ENCODE results near the gene DAAM2.

The DAAM2 gene

DNA sequence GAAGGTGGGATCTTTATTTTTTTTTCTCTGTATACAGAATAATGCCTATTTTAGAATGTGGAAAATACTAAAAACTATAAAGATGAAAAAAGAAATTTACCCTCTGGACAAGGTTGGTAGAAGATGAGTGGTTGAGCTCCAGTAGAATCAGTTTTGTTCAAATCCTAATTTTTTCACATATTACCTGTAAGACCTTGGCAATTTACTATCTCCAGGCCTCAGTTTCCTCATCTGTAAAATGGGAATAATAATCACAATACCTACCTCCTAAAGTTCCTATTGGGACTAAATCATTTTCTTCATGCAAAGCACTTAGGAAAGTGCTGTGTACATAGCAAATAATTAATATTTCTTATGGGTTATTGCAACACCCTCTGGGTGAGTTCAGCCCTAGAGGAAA lies 28.4 kb downstream of the DAAM2 start:
- no peak for FAIRE-seq

DNA sequence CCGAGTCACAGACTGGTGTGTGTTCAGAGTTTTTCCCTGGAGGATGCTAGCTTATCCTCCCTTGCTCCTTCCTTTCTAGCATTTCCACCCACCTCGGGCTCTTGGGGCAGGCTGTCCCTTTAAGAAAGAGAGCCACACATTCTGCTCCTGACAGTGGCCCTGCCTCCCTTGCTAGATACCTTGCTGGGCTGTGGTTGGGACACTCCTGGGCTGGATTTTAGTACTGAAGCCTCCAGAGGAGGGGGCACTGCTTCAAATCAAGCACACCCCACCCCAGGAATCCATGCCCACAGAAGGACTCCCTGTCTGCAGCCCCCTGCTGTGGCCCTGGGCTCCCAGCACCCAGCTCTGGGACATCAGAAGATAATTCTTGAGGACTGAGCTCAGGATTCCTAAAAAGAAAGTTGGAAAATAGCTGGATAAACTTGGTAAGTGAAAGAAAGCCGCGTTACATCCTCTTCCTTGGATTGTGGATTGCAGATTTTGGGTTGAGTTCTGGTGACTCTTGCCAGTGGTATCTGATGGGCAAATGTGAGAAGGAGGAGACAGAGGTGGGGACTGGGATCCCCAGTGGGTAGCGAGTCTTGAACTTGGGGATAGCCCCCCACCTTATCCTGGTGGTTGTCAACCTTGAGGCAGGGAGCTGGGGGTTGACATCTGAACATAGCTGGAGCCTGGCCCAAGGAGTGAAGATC lies 29.0 kb downstream of the DAAM2 start:
- no peak for FAIRE-seq

DNA sequence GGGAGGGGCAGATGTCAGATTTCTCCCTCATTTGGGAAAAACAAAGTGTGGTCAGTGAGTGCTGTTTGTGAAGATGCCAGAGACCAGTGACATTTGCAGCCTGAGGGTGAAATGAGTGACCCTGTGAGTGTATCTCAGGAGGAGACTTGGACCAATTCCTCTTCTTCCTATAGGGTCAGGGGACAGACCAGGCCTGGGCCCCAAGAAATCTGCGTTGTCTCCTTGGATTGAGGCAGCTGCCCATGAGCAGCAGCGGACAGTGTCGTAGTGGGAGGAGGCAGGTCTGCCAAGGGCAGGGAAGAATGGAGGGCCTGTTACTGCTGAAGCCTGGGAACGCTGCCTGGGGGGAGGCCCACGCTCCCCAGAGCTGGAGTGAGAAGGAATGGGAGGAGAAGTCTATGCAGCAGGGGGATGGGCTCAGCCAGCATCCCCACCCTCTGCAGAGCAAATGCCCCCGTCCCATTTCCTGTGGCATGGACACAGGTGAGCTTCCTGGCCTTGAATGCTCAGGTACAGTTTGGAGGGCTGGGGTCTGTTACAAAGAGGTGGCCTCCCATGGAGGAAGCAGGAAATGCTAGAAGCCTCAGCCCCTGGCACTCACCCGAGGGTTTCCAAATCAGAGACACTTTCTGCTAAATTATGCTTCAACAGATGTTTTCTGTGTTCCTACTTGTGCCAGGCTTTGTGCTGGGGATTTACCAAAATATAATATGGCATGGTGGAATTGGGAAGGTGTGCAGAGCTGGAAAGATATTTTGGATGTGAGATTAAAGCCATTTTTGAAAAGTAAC lies 29.8 kb downstream of the DAAM2 start:
- no peak for FAIRE-seq

DNA sequence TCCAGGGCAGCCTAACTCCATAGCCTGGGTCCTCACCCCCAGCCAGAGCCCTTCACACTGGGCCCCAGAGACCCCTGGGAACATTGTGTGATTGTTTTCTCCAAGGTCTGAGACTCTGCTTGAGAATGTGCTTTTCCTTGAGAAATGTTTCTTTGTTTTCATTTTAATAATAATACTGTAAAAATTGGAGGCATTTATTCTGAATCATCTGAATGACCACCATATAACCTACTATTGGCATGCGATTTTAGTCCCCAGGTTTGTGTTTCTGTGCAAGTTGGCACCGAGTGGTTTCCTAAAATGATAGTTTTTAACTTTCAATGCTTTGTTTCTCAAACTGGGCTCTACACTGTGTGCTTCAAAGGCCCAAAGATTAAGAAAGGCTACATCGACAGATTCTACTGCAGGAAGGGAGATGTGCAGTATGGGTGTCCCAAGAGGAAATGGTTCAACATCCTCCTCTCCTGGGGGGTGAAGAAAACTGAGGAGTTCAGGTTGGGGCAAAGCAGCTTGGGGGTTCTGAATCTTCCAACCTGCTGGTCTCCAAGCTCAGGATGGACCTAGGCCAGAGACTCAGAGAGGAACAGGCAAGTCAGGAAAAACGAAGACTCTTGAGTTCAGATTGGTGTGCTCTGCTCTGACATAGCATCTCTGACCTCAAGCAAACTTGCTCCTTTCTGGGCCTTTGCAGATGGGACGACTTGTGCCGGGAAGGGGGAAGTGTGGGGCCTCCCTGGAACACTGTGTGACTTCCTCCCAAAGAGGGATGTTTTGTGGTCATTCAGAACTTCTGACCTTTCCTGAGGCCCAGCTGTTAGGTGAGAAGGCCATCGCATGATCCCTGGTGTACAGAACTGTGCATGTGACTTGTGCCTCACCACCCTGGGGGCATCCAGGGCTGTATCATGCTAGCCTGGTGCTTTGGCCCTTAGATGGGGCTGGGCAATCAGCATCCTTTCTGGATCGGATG lies 31.0 kb downstream of the DAAM2 start:
- FAIRE-seq = no peak

DNA sequence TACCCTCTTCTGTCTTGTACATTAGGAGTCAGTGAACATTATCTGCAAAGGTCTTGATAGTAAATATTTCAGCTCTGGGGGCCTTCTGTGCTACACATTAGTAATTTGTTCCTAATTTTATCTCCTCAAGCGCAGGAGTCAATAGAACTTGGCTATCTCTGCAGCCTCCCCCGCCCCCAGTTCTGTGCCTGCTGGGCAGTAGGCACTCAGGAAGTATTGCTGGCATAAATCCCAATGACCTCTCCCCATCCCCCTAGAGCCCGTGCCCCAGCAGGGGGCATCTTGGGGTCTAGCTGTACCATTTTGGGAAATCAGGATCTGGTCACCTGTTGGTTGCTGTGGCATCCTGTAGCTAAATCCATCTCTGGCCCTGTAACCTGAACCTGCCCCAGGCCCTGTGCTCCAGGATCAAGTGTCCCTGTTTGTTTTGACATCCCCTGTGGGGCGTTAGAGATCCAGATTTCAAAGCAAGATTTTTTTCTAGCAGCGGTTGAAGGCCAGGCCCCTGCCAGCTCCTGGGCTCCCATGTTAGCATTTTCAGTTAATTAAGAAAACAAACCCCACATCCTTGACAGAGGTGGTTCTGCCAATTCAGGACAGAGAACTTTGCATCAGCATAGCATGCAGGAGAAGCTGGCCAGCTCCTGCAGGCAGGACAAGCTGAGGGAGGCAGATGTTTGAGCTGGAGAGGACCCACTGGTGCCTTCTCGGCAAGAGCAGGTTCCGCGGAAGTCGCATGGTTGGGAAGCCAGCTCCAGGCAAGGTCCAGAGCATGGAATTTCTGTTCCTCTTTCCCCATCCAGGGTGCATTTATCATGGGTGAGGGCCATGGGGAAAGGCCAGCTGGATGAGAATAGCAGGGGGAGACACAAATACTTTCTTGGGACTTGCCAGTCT lies 32.1 kb downstream of the DAAM2 start:
- no peak for FAIRE-seq

DNA sequence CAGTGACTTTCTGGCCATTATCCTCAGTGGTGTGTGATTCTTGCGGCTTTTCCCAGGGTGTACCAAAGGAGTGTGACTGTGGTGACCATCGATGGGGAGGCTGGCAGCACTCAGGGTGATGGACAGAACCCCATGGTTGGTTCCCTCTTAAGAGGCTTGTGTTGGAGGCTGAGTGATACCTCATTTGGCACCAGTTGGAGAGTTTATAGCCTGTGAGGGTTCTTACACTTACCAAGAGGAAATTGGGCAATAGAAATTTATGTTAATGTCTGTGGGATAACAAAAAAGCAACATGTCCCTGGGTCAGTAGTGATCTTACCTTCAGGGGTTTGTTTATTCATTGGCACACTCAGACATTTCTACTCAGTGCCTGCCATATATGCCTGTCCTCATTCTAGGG lies 37.2 kb downstream of the DAAM2 start:
- no peak for FAIRE-seq

DNA sequence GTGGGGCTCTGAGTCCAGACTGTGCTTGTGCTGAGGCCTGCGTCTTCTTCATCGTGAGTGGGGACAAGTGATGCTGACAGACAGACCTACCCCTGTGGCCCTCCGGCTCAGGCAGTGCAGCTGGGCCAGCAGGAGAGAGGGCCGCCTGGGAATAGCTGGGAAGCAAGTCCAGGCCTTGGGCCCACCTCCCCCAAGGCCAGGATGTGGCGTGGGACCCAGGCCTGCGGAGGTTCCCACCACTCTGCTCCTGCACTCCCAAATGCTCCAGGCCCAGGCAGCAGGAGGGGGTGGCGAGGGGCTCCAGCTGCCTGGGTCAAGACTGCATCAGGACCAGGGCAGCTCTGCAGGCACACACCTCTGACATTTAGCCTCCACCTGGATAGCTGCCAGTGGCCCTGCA lies 38.3 kb downstream of the DAAM2 start:
- no peak for FAIRE-seq

DNA sequence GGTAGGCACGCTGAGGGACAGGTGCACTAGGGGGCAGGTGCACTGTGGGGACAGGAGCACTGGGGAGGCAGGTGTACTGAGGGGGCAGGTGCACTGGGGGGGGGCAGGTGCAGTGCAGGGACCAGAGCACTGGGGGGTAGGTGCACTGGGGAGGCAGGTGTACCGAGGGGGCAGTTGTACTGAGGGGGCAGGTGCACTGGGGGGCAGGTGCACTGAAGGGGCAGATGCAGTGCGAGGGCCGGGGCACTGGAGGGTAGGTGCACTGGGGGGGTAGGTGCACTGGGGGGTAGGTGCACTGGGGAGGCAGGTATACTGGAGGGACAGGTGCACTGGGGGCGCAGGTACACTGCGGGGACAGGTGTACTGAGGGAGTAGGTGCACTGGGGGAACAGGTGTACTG lies 39.5 kb downstream of the DAAM2 start:
- no peak for FAIRE-seq

DNA sequence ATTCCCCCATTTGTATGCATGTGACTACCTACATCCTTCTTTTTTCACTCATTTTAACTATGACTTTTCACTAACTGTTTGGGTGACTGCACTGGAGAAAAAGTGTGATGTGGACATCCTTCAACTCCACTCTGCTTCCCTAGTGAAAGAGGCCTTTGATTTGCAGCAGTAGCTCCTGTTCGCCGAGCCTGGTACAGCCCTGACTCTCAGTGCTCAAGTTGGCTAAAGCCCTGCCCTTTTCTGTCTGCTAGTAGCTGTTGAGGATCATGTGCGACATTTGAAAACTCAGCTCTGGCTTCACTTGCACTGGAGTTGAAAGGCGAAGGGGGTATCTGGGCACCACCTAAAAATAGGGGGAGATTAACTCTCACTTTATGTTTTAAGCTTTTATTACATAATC lies 42.1 kb downstream of the DAAM2 start:
- FAIRE-seq = no peak

DNA sequence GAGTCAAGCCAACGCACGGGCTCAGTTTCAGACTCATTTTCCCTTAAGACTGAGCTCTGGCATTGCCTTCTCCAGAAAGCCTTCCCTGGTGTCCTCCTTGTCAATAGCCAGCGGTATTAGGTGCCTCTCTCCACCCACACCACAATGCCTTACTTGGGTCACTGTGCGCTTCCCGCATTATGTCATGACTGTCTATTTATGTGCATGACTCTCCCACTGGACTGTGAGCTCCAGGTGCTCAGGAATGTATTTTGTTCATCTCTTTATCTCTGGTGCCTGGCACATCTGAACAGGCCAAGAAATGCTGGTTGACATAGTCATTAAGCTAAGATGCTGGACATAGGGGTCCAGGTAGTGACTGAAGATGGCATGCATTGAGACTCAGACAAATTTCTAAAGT lies 42.7 kb downstream of the DAAM2 start:
- no peak for FAIRE-seq

DNA sequence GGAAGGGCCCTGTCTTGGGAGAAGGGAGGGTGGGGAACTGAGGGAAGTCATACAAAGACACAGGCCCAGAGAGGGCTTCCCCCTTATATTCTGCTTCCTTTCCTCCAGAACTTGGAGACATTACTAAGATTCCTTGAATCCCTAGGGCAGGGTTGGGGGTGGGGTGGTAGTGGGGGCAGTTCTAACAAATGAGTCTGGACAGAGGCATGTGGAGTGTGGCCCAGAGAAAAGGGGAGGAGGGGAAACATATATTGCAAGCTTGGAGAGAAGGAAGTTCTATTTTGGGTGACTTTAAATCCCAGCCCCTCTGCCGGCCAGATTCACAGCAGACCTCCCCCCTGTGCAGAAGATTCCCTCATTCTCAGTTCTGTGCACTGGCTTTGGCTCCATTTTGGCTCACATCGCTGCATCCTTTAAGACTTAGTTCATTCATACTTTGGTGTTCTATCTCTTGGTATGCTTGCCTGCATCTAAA lies 43.7 kb downstream of the DAAM2 start:
- no peak for FAIRE-seq

DNA sequence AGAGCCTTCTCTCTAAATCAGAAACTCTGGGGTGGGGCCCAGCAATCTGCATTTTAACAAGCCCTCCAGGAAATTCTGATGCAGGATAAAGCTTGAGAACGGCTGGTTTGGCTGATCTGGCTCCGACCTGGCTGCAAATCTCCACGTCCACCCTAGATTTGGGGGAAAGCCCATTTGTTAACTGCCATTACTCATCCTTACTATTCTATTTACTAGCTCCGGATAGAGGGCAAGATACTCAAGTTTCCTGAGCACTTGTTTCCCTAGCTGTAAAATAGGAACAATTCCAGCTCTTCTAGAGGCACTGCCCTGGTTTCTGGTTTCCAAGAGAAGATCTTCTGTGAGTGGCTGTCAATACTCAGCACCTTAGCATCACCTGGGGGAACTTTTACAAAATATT lies 44.4 kb downstream of the DAAM2 start:
- FAIRE-seq = no peak

DNA sequence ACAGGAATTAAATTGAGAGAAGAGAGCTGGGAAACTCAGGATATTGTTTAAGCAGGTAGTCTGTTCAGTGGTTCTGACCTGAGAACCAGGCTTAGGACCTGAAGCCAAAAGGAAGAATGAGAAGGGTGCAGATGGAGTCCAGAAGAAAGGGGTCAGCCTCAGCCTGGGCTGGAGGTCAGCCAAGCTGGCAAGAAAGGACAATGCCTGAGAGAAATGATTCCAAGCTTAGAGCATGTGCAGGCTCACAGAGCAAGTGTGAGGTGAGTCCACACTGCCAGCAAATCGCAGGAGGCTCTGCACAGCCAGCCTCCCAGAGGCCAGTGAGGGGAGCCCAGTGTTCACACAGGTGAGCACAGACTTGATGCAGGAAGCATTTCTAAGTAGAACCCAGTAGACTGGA lies 47.3 kb downstream of the DAAM2 start:
- no peak for FAIRE-seq

DNA sequence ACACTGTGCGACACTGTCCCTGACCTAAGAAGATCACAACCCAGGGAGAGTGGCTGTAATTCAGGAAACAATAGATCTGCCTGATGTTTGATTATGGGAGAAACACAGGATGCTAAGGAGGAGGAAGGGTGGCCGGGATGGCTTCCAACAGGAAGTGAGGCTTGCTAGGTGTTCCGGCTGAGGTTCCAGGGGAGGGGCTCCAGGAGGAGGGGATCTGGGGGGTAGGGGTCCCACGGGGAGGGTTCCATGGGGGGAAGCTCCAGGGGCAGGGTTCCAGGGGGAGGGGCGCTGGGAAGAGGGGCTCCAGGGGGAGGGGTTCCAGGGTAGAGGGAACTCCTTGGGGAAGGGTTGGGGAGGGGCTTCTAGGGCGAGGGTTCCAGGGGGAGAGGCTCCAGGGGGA lies 48.6 kb downstream of the DAAM2 start:
- FAIRE-seq = no peak

DNA sequence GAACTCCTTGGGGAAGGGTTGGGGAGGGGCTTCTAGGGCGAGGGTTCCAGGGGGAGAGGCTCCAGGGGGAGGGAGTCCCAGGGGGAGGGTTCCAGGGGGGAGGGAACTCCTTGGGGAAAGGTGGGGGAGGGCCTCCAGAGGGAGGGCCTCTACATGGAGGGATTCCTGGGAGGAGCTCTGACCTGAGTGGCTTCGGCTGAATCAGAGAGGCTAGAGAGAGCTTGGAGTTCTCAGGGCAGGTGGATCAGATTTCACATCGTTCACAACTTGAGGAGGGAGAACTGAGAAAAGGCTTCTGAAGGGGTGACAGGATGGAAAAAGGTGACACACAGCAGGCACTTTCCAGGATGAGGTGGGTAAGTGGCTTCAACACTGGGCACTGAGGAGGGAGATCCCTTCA lies 49.1 kb downstream of the DAAM2 start:
- no peak for FAIRE-seq

DNA sequence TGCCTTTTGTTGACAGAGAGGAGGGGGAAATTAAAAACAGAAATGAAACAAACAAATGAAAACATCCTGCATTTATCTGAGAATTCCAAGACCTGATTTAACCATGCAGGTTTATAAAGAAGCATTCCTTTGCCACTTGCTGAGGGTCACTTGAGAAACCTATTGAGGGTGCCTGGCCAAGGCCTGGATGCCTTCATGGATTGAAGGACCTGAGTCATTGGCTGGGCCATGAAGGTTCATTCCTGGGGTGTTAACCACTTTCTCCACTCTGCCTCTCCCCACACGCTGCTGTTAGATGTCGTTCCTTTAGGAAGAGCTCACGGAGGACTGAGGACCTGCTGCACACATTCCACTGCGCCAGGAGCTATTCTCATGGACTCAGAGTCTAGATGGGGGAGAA lies 49.7 kb downstream of the DAAM2 start:
- no peak for FAIRE-seq

DNA sequence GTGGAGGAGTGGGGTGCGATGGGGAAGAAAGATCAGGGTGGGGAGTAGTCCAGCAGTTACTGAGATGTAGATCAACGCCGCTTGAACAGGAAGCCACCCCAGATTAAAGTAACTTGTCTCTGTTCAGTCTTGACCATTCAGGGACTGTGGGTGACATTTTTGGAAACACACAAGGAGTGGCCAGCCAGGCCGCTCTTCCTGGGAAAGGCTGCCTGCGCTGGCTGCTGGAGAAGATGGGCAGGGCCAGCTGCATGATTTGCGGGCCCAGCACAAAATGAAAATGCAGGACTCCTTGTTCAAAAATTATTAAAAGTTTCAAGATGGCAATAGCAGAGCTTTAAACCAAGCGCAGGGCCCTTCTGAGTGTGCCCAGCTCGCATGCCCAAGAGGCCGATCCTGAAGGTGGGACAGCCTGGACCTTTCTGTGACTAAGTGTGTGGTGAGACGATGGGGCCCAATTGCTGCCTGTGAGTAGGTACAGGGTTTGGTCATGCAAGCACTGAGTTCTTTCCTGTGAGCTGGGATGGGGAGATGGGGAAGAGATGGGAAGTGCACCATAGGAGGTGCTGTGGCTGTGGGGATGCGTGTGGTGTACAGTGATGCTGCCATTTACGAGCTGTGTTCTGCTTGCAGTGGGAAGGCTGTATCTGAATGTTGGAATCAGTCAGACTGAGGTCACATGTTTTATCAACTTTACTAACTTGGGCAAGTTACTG lies 51.3 kb downstream of the DAAM2 start:
- FAIRE-seq = no peak

DNA sequence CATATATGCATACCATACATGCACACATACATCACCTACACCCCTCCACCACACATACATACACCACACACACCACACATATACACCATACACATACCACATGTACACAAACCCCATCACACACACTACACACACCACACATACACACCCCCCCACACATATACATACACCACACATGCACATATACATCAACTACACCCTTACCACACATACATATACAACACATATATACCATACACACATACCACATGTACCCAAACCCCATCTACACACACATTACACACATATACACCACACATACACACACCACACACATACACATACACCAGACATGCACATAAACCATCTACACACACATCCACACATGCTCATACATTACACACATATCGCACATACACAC lies 52.7 kb downstream of the DAAM2 start:
- no peak for FAIRE-seq

DNA sequence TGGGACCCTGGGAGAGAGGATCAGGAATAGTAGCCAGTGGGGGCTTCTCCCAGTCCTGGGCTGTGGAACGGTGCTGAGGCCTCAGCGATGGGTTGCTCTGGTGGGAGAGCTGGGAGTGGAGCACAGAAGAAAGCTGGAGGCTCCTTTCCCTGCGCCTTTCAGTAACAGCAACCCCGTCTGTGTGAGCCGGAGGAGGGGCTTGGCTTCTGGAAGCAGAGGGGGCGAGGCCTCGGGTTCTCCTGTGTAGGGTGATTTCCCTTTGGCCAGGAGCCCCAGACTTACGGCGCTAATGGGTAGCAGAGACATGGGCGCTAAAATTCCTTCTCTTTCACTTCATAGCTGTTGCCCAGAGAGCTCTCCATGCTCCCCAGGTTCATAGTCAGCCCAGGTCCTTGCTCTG lies 55.0 kb downstream of the DAAM2 start:
- no peak for FAIRE-seq

DNA sequence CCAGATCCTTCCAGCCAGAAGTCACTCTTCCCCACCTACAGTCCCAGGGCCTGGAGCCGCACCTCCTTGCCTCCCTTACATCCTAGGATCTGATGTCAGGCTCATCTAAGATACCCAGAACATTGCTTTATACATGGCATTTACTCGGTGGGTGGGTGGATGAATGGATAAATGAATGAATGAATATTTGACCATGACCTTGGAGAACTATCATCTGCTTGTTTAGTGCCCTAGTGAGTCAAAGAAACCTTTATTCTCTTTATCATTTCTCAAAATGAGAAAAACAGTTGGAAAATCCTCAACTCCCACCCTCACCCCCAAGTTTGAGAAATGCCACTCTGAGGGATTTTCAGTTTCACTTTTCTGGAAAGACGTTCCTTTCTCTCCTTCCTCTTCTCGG lies 56.0 kb downstream of the DAAM2 start:
- no peak for FAIRE-seq

DNA sequence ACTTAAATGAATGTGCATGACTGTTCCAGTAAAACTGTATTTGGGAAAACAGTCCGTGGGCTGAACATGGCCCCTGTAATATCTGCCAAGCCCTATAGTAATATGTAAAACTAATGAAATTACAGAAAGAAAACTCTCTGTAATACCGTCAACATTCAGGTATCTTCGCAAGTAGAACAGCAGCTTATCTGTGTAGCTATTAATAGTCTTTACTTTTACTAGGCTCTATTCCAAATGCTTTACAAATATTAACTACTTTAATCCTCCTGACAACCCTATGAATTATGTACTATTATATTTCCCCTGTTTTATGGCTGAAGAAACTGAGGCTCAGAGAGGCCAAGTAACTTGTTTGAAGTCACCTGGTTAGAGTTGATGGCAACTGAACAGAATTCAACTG lies 57.1 kb downstream of the DAAM2 start:
- FAIRE-seq = no peak

DNA sequence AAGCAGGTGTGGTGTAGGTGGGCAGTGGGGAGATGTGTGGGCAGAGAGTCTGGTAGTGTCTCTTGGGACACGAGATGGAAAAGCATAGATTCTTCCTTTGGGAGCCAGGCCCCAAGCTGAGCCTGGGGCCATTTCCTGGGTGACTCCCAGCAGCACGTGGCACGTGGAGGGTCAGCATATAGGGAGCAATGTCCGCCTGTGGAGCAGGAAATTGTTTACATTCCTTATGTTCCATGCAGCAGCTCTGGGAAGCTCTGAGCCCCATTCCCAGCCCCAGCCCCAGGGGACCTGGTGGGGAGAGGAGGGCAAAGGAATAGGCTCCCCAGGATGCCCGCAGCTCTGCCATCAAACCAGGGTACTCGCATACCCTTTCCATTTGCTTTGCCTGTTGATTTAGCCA lies 57.6 kb downstream of the DAAM2 start:
- no peak for FAIRE-seq

Measured in TTC549 (cell line).